Stomach smooth muscle (tissue), 2 donors: ENCODE measurements around the gene BEND2.

Source experiments
- H3K27ac ChIP-seq: one replicate; pipeline ENCODE4 v1.7.0; 2013; ENCODE audit warnings: mild to moderate bottlenecking, low read length, inconsistent platforms
- H3K27me3 ChIP-seq, 2 donors: one replicate each; pipeline ENCODE4 v1.7.0; 2013; ENCODE audit warnings: low read length in 2 of 2; ENCODE audit not compliant: insufficient read depth in 2 of 2, control insufficient read depth in 1 of 2
- H3K36me3 ChIP-seq, 2 donors: one replicate each; pipeline ENCODE4 v1.7.0; 2013; ENCODE audit warnings: low read length in 2 of 2; ENCODE audit not compliant: control insufficient read depth in 2 of 2, insufficient read depth in 2 of 2
- H3K4me1 ChIP-seq: one replicate; pipeline ENCODE4 v1.7.0; 2013; ENCODE audit warnings: low read length; ENCODE audit not compliant: control insufficient read depth, insufficient read depth
- H3K4me3 ChIP-seq, 2 donors: one replicate each; pipeline ENCODE4 v1.7.0; 2013; ENCODE audit warnings: low read length in 2 of 2
- H3K9ac ChIP-seq, 2 donors: one replicate each; pipeline ENCODE4 v1.7.0; 2013; ENCODE audit warnings: low read length in 2 of 2, mild to moderate bottlenecking in 1 of 2
- H3K9me3 ChIP-seq, 2 donors: one replicate each; pipeline ENCODE4 v1.7.0; 2013; ENCODE audit warnings: low read length in 2 of 2; ENCODE audit not compliant: control insufficient read depth in 2 of 2
- donor health status: healthy.
- donor health status: Pancreatic carcinoma.

Gene BEND2

GRCh38 chrX:18146954-18147353 lies 73.7 kb downstream of the BEND2 start:
- Histone ChIP-seq H3K4me1 (no peaks in the 10 kb centered on the region), H3K9me3 (no peaks in the 10 kb centered on the region), H3K36me3 (no peaks in the 10 kb centered on the region), H3K9ac (no peak overlapping the region), H3K4me3 (no peak overlapping the region), H3K27ac (no peak overlapping the region), H3K27me3 (no peaks in the 10 kb centered on the region)

- H3K9ac ChIP-seq, result no peak overlapping the region
- no peaks in the 10 kb centered on the region for H3K4me1 ChIP-seq
- no peaks in the 10 kb centered on the region for H3K36me3 ChIP-seq
- no peaks in the 10 kb centered on the region for H3K9me3 ChIP-seq
- no peak overlapping the region for H3K27ac ChIP-seq
- no peaks in the 10 kb centered on the region for H3K27me3 ChIP-seq
- no peak overlapping the region for H3K4me3 ChIP-seq
Observed at GRCh38 chrX:18146009-18146408, 74.7 kb downstream of the BEND2 start.

- Histone ChIP-seq H3K9me3 (no peaks in the 10 kb centered on the region), H3K36me3 (no peaks in the 10 kb centered on the region), H3K9ac (no peak overlapping the region), H3K4me1 (no peaks in the 10 kb centered on the region), H3K27ac (no peak overlapping the region), H3K4me3 (no peak overlapping the region), H3K27me3 (peaks cover 0 to 6% of the 10 kb centered on the region in 2 donors)
Observed at GRCh38 chrX:18136816-18137215, 83.9 kb downstream of the BEND2 start.

- no peak overlapping the region for H3K27ac ChIP-seq
- H3K4me3 ChIP-seq, result no peak overlapping the region
- H3K4me1 ChIP-seq, result no peaks in the 10 kb centered on the region
- peaks cover 0 to 3% of the 10 kb centered on the region in 2 donors for H3K9me3 ChIP-seq
- H3K36me3 ChIP-seq, result no peaks in the 10 kb centered on the region
- H3K9ac ChIP-seq, result no peak overlapping the region
- H3K27me3 ChIP-seq, result peaks cover 0 to 10% of the 10 kb centered on the region in 2 donors
Observed at GRCh38 chrX:18133605-18134004, 87.1 kb downstream of the BEND2 start.

- Histone ChIP-seq H3K27me3 (peaks cover 0 to 4% of the 10 kb centered on the region in 2 donors), H3K27ac (no peak overlapping the region), H3K4me3 (no peak overlapping the region), H3K9me3 (peaks cover 0 to 3% of the 10 kb centered on the region in 2 donors), H3K36me3 (no peaks in the 10 kb centered on the region), H3K4me1 (no peaks in the 10 kb centered on the region), H3K9ac (no peak overlapping the region)
Observed at GRCh38 chrX:18129690-18130089, 91.0 kb downstream of the BEND2 start.

- peaks cover 0 to 3% of the 10 kb centered on the region in 2 donors for H3K9me3 ChIP-seq
- H3K9ac ChIP-seq, result no peak overlapping the region
- no peak overlapping the region for H3K27ac ChIP-seq
- H3K36me3 ChIP-seq, result no peaks in the 10 kb centered on the region
- peaks cover 0 to 9% of the 10 kb centered on the region in 2 donors for H3K27me3 ChIP-seq
- no peaks in the 10 kb centered on the region for H3K4me1 ChIP-seq
- H3K4me3 ChIP-seq, result no peak overlapping the region
Observed at GRCh38 chrX:18126971-18127370, 93.7 kb downstream of the BEND2 start.

- H3K36me3 ChIP-seq, result no peaks in the 10 kb centered on the region
- H3K4me3 ChIP-seq, result no peak overlapping the region
- H3K27me3 ChIP-seq, result peaks cover 0 to 7% of the 10 kb centered on the region in 2 donors
- H3K9ac ChIP-seq, result no peak overlapping the region
- H3K9me3 ChIP-seq, result peaks cover 0 to 4% of the 10 kb centered on the region in 2 donors
- H3K4me1 ChIP-seq, result no peaks in the 10 kb centered on the region
- no peak overlapping the region for H3K27ac ChIP-seq
Observed at GRCh38 chrX:18119856-18120255, 100.8 kb downstream of the BEND2 start.
